Measurements from ENCODE around the gene SARDH.
A peak's percentile ranks its signal among the peaks of the same experiment; 100 is the strongest.

SARDH gene

GRCh38 chr9:133737071-133737773, 930 bp downstream of the SARDH start:
- Histone ChIP-seq H3K4me2 (ENCODE audit: low read depth, low read length, poor library complexity, severe bottlenecking) (peak overlapping the region; percentile 89), H3K9ac (ENCODE audit: low read depth, low read length, poor library complexity, severe bottlenecking) (peak overlapping the region; percentile 70), H3K4me3 (ENCODE audit: low read length, poor library complexity, severe bottlenecking) (peak overlapping the region; percentile 68), H3K79me2 (ENCODE audit: insufficient read depth, low read length) (no peaks in the 10 kb centered on the region; the same call in 1 of the 2 replicates), H3F3A (ENCODE audit: low read depth) (no peaks in the 10 kb centered on the region), H2AFZ (ENCODE audit: low read length) (no peak overlapping the region), H3K36me3 (ENCODE audit: insufficient read depth, low read length) (no peaks in the 10 kb centered on the region), H3K4me1 (ENCODE audit: insufficient read depth, low read length, poor library complexity, severe bottlenecking) (peaks cover 37% of the 10 kb centered on the region), H3K9me3 (ENCODE audit: insufficient read depth, low read depth, low read length) (no peaks in the 10 kb centered on the region), H4K20me1 (ENCODE audit: insufficient read depth, low read length, poor library complexity, severe bottlenecking) (no peaks in the 10 kb centered on the region), H3K27me3 (ENCODE audit: insufficient read depth, low read length, poor library complexity, severe bottlenecking) (no peaks in the 10 kb centered on the region), H3K9me2 (replicated peaks; ENCODE audit: low read depth, low read length) (no peaks in the 10 kb centered on the region)
- no peak for TF ChIP-seq EZH2phosphoT487 (IDR thresholded peaks at IDR 0.05; ENCODE audit: borderline replicate concordance)
- TF ChIP-seq CTCF (conservative IDR thresholded peaks at IDR 0.05; ENCODE audit: low read length) = no peak

- no peaks in the 10 kb centered on the region for H3F3A ChIP-seq (ENCODE audit: low read depth)
- H3K9me2 ChIP-seq (replicated peaks; ENCODE audit: low read depth, low read length) = no peaks in the 10 kb centered on the region
- no peak overlapping the region for H3K4me3 ChIP-seq (ENCODE audit: low read length, poor library complexity, severe bottlenecking)
- H3K9ac ChIP-seq (ENCODE audit: low read depth, low read length, poor library complexity, severe bottlenecking) = peak overlapping the region; percentile 43
- H3K9me3 ChIP-seq (ENCODE audit: insufficient read depth, low read depth, low read length) = no peaks in the 10 kb centered on the region
- H3K4me2 ChIP-seq (ENCODE audit: low read depth, low read length, poor library complexity, severe bottlenecking) = peak overlapping the region; percentile 75
- no peaks in the 10 kb centered on the region for H3K36me3 ChIP-seq (ENCODE audit: insufficient read depth, low read length)
- no peak overlapping the region for H2AFZ ChIP-seq (ENCODE audit: low read length)
- H4K20me1 ChIP-seq (ENCODE audit: insufficient read depth, low read length, poor library complexity, severe bottlenecking) = no peaks in the 10 kb centered on the region
- TF ChIP-seq EZH2phosphoT487 (IDR thresholded peaks at IDR 0.05; ENCODE audit: borderline replicate concordance) (no peak), CTCF (conservative IDR thresholded peaks at IDR 0.05; ENCODE audit: low read length) (no peak)
- H3K79me2 ChIP-seq (ENCODE audit: insufficient read depth, low read length) = no peaks in the 10 kb centered on the region; the same call in 1 of the 2 replicates
- no peaks in the 10 kb centered on the region for H3K27me3 ChIP-seq (ENCODE audit: insufficient read depth, low read length, poor library complexity, severe bottlenecking)
- peaks cover 37% of the 10 kb centered on the region for H3K4me1 ChIP-seq (ENCODE audit: insufficient read depth, low read length, poor library complexity, severe bottlenecking)
These were observed 2.2 kb downstream of the SARDH start for GRCh38 chr9:133735931-133736330.

GRCh38 chr9:133735415-133735775, 2.8 kb downstream of the SARDH start:
- no peaks in the 10 kb centered on the region for H4K20me1 ChIP-seq (ENCODE audit: insufficient read depth, low read length, poor library complexity, severe bottlenecking)
- no peaks in the 10 kb centered on the region for H3F3A ChIP-seq (ENCODE audit: low read depth)
- peak overlapping the region; percentile 62 for H3K4me3 ChIP-seq (ENCODE audit: low read length, poor library complexity, severe bottlenecking)

More at GRCh38 chr9:133735415-133735775, 2.8 kb downstream of the SARDH start:
- no peak for TF ChIP-seq CTCF (conservative IDR thresholded peaks at IDR 0.05; ENCODE audit: low read length)
- TF ChIP-seq EZH2phosphoT487 (IDR thresholded peaks at IDR 0.05; ENCODE audit: borderline replicate concordance) = no peak
- Histone ChIP-seq H3K4me1 (ENCODE audit: insufficient read depth, low read length, poor library complexity, severe bottlenecking) (peaks cover 37% of the 10 kb centered on the region), H3K79me2 (ENCODE audit: insufficient read depth, low read length) (no peaks in the 10 kb centered on the region; the same call in 1 of the 2 replicates), H3K36me3 (ENCODE audit: insufficient read depth, low read length) (no peaks in the 10 kb centered on the region), H3K27me3 (ENCODE audit: insufficient read depth, low read length, poor library complexity, severe bottlenecking) (no peaks in the 10 kb centered on the region), H3K9ac (ENCODE audit: low read depth, low read length, poor library complexity, severe bottlenecking) (peak overlapping the region; percentile 43), H3K9me2 (replicated peaks; ENCODE audit: low read depth, low read length) (no peaks in the 10 kb centered on the region), H3K4me2 (ENCODE audit: low read depth, low read length, poor library complexity, severe bottlenecking) (peak overlapping the region; percentile 75), H2AFZ (ENCODE audit: low read length) (no peak overlapping the region), H3K9me3 (ENCODE audit: insufficient read depth, low read depth, low read length) (no peaks in the 10 kb centered on the region)
